OCI-LY1 (cell line): ENCODE data around the gene TIMM22.

Experiments
- CTCF ChIP-seq: fragments of 200-600 bp; sonication (generic), shearing (Covaris generic); IDR thresholded peaks from 2 replicates; pipeline ENCODE4 v1.5.1; 2017; ENCODE audit warnings: mild to moderate bottlenecking, antibody characterized with exemption, low read length, moderate library complexity, mixed read lengths
- EZH2 ChIP-seq: fragments of 200-600 bp; sonication (generic), shearing (Covaris generic); IDR thresholded peaks from 2 replicates; pipeline ENCODE4 v1.8.0; 2017; ENCODE audit warnings: borderline replicate concordance, mixed run types, mild to moderate bottlenecking, antibody characterized with exemption, low read length, moderate library complexity, mixed read lengths

- TF ChIP-seq CTCF (no peak), EZH2 (no peak)
Measured at GRCh38 chr17:1045456-1045855, 48.5 kb downstream of the TIMM22 start.
